Measurements from ENCODE around the gene ETFA. TPM values are rescaled to one million over a fixed set of nuclear protein-coding genes. Genes with fewer than 3 reads are reported as not detected.
A peak's percentile ranks its signal among the peaks of the same experiment; 100 is the strongest.

The ETFA gene
- total and polyA plus RNA-seq, 9 of the 15 experiments (the other 6 are each of a cell fraction or from before 2014, with no cell fraction given): 130 to 543 (median 232) TPM

DNA sequence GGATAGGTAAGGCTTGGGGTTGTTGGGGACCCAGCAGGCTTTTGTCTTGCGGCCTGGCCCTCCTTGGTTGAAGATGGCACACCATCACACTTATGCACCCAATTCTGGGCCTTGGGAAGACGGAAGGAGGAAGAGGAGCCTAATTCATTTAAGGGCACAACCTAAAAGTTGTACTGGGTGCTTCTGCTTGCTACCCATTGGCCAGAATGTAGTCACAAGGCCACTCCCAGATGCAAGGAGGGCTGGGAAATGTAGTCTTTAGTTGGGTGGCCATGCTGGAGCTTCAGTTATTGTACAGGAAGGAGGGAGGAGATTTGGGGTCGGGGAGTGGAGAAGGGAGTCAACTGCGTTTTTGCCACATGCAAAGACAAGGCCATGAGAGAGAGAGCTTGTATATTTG, 142.3 kb downstream of the ETFA start:
- Histone ChIP-seq H3K36me3 (ENCODE audit: control insufficient read depth, insufficient read depth, low read length) (no peaks in the 10 kb centered on the region), H3K4me2 (ENCODE audit: insufficient read depth, low read length) (peak overlapping the region; percentile 36), H3K4me1 (replicated peaks in 1 of 2; ENCODE audit: control insufficient read depth in 2 of 2, insufficient read depth in 2 of 2, low read length in 2 of 2) (peaks cover 3 to 9% of the 10 kb centered on the region in 2 experiments; a peak in 3 of 5 replicates), H3K27ac (ENCODE audit: extremely low read depth, low read depth, low read length) (no peak overlapping the region), H3K9ac (ENCODE audit: insufficient read depth in 1 of 2, low read depth in 2 of 2, low read length in 2 of 2) (peak overlapping the region in 1 of 2 experiments; percentile 52; a peak in 1 of 4 replicates), H3K79me2 (ENCODE audit: control insufficient read depth, insufficient read depth, low read length) (no peaks in the 10 kb centered on the region), H3K9me3 (replicated peaks; ENCODE audit: control insufficient read depth, insufficient read depth, low read depth, low read length) (no peaks in the 10 kb centered on the region), H3K4me3 (no peak overlapping the region), H3K9me1 (ENCODE audit: control insufficient read depth, insufficient read depth, low read length) (no peaks in the 10 kb centered on the region), H3K27me3 (ENCODE audit: control insufficient read depth in 2 of 2, insufficient read depth in 2 of 2, low read length in 2 of 2) (peaks cover 25 to 72% of the 10 kb centered on the region in 2 experiments; a peak in 4 of 5 replicates), H2AFZ (ENCODE audit: low read depth, low read length) (peak overlapping the region; percentile 94), H4K20me1 (replicated peaks; ENCODE audit: control insufficient read depth, insufficient read depth, low read length) (0 out of 2 replicates have a peak, but pooled peaks cover 7% of the 10 kb centered on the region)
- DNase-seq (ENCODE audit: extremely low read depth in 1 of 4, low spot score in 3 of 4): peak; percentile 50 to 70 (median 65)
- POLR2A ChIA-PET: interaction anchor here (0.6 kb wide), 1 partner anchor 10 kb away, joined by 3 read pairs; no protein-coding TSS in a partner anchor
- FAIRE-seq: peak; percentile 93
- intact Hi-C loops (cut with micrococcal nuclease): no loop called here
- 8% methylated on average over 4 of the region's 4 CpGs for WGBS (ENCODE audit: insufficient coverage, low coverage, missing lambda C conversion rate)
- CTCF ChIA-PET (ENCODE audit: low intra/inter-chr PET ratio): no interaction called here
- in situ Hi-C loops (cut with MboI): no loop called here
- BruUV-seq (replicated peaks): no TSS peak
- peak; percentile 96 for ATAC-seq
- TF ChIP-seq ELF1 (tag; IDR thresholded peaks at IDR 0.05) (peak; percentile 32; the same call in 1 of the 2 replicates), ZNF778 (CRISPR knock-in tag; IDR thresholded peaks at IDR 0.05) (no peak), PCBP1 (IDR thresholded peaks at IDR 0.05; ENCODE audit: low read depth, low read length, poor library complexity, severe bottlenecking) (no peak), ETS1 (conservative IDR thresholded peaks at IDR 0.05; ENCODE audit: control insufficient read depth, low read depth, low read length) (0 out of 2 replicates have a peak, but pooled peaks have one; percentile 38), USF1 (CRISPR knock-in tag; IDR thresholded peaks at IDR 0.05) (peak; percentile 86), EHMT2 (IDR thresholded peaks at IDR 0.05) (peak; percentile 26; the same call in 1 of the 2 replicates), ZNF143 (CRISPR knock-in tag; IDR thresholded peaks at IDR 0.05) (peak; percentile 85), CCNT2 (IDR thresholded peaks at IDR 0.05; ENCODE audit: borderline replicate concordance, extremely low read depth, insufficient read length, low read depth, low read length) (no peak), SRSF7 (optimal IDR thresholded peaks at IDR 0.05; ENCODE audit: low read depth, low read length) (no peak), TFAP4 (CRISPR knock-in tag; IDR thresholded peaks at IDR 0.05; ENCODE audit: borderline replicate concordance) (peak; percentile 17; the same call in 1 of the 2 replicates), PRDM10 (IDR thresholded peaks at IDR 0.05; ENCODE audit: partially characterized antibody) (peak; percentile 44), MYBL2 (IDR thresholded peaks at IDR 0.05; ENCODE audit: low read depth) (no peak), MYBL2 (CRISPR knock-in tag; IDR thresholded peaks at IDR 0.05; ENCODE audit: borderline replicate concordance) (no peak), CREM (IDR thresholded peaks at IDR 0.05; ENCODE audit: low read depth) (peak; percentile 55), ZNF384 (IDR thresholded peaks at IDR 0.05; ENCODE audit: low read depth, low read length) (no peak), ZNF766 (CRISPR knock-in tag; conservative IDR thresholded peaks at IDR 0.05) (no peak)
